H1 (cell line): ENCODE measurements around the gene UTS2R. TPM values are rescaled to one million over a fixed set of nuclear protein-coding genes. Genes with fewer than 3 reads are reported as not detected.

Experiments used
- CTCF ChIA-PET: fragments of 300-600 bp; sonication (Branson Sonifier 250); formaldehyde crosslinking; loops from one replicate; lab custom pipeline; 2021; ENCODE audit not compliant: partially characterized antibody; lab: Charles Lee
- POLR2A ChIA-PET: fragments of 300-600 bp; sonication (Branson Sonifier 250); formaldehyde crosslinking; loops from one replicate; lab custom pipeline; 2021; ENCODE audit warnings: inconsistent platforms; ENCODE audit not compliant: partially characterized antibody; lab: Charles Lee
- DNase-seq, 2 experiments: peaks; one replicate each; pipeline versions ENCODE4 v3.0.0 to v3.0.0-alpha.2; 2010 to 2022; ENCODE audit warnings: low spot score in 2 of 2, low read depth in 1 of 2, mixed read lengths in 1 of 2
- FAIRE-seq: peaks from 2 replicates; lab custom pipeline; 2011; peaks lifted over from hg19 to GRCh38; lab: Jason Lieb, UNC
- H2AFZ ChIP-seq: 2 replicates; pipeline ENCODE4 v1.8.1; 2012; ENCODE audit warnings: low read length, inconsistent platforms
- H2AK5ac ChIP-seq: 2 replicates; pipeline ENCODE4 v1.6.1; 2013; ENCODE audit warnings: low read depth, low read length
- H2BK120ac ChIP-seq: replicated peaks from 2 replicates; pipeline ENCODE3; 2013; ENCODE audit warnings: low read depth, low read length, inconsistent platforms
- H2BK12ac ChIP-seq: 2 replicates; pipeline ENCODE4 v1.6.1; 2013; ENCODE audit warnings: low read depth, low read length
- H2BK15ac ChIP-seq: 2 replicates; pipeline ENCODE4 v1.6.1; 2013; ENCODE audit warnings: low read length
- H2BK20ac ChIP-seq: 2 replicates; pipeline ENCODE4 v1.6.1; 2013; ENCODE audit warnings: low read length
- H2BK5ac ChIP-seq: 2 replicates; pipeline ENCODE4 v1.6.1; 2013; ENCODE audit warnings: low read depth, low read length
- H3K14ac ChIP-seq: 2 replicates; pipeline ENCODE4 v1.6.1; 2013; ENCODE audit warnings: inconsistent platforms; ENCODE audit not compliant: insufficient read length
- H3K18ac ChIP-seq: 2 replicates; pipeline ENCODE4 v1.6.1; 2013; ENCODE audit warnings: low read length; ENCODE audit errors: extremely low read depth
- H3K23ac ChIP-seq: 2 replicates; pipeline ENCODE4 v1.6.1; 2013; ENCODE audit warnings: inconsistent platforms; ENCODE audit not compliant: insufficient read length
- H3K23me2 ChIP-seq: 2 replicates; pipeline ENCODE4 v1.6.1; 2013; ENCODE audit warnings: low read depth, low read length
- H3K27ac ChIP-seq: 2 replicates; pipeline ENCODE4 v1.6.1; 2011; ENCODE audit warnings: low read depth, low read length, inconsistent platforms
- H3K27me3 ChIP-seq, 4 experiments: replicated peaks in 1 of 4; 1 replicate in 1 of 4; 2 replicates in 3 of 4; pipeline versions ENCODE4 v1.6.1 to v1.8.1; 2011 to 2013; ENCODE audit warnings: low read length in 3 of 4, mild to moderate bottlenecking in 3 of 4, inconsistent platforms in 2 of 4, mixed read lengths in 2 of 4, moderate library complexity in 1 of 4; ENCODE audit not compliant: control insufficient read depth in 3 of 4, insufficient read depth in 3 of 4; ENCODE audit errors: extremely low read depth in 1 of 4
- H3K36me3 ChIP-seq, 4 experiments: 2 replicates each; pipeline versions ENCODE4 v1.6.1 to v1.8.1; 2011 to 2013; ENCODE audit warnings: mild to moderate bottlenecking in 4 of 4, low read length in 3 of 4, moderate library complexity in 2 of 4, control low read depth in 1 of 4, inconsistent platforms in 1 of 4; ENCODE audit not compliant: insufficient read depth in 4 of 4, control insufficient read depth in 2 of 4
- H3K4ac ChIP-seq: replicated peaks from 2 replicates; pipeline ENCODE3; 2013; ENCODE audit warnings: low read length, low read depth, mixed read lengths, inconsistent platforms; ENCODE audit not compliant: insufficient read length
- H3K4me1 ChIP-seq, 4 experiments: replicated peaks in 1 of 4; 1 replicate in 1 of 4; 2 replicates in 3 of 4; pipeline versions ENCODE4 v1.6.1 to v1.8.1; 2011 to 2013; ENCODE audit warnings: low read length in 3 of 4, inconsistent platforms in 2 of 4, mixed read lengths in 1 of 4; ENCODE audit not compliant: insufficient read depth in 4 of 4, control insufficient read depth in 3 of 4
- H3K4me2 ChIP-seq, 2 experiments: 2 replicates each; pipeline versions ENCODE4 v1.6.1 to v1.8.1; 2011 to 2013; ENCODE audit warnings: low read depth in 2 of 2, low read length in 2 of 2, control low read depth in 1 of 2, inconsistent platforms in 1 of 2, mild to moderate bottlenecking in 1 of 2; ENCODE audit not compliant: insufficient read depth in 1 of 2
- H3K4me3 ChIP-seq, 4 experiments: fragments of 200-600, 300-600 bp in 1 of 4; sonication (generic), shearing (Covaris generic), sonication (Bioruptor Twin) in 1 of 4; 2 replicates each; pipeline versions ENCODE4 v1.5.1 to v1.8.1; 2011 to 2016; ENCODE audit warnings: low read length in 4 of 4, low read depth in 3 of 4, control low read depth in 2 of 4, inconsistent platforms in 2 of 4, mild to moderate bottlenecking in 2 of 4, mixed read lengths in 1 of 4, moderate library complexity in 1 of 4; ENCODE audit not compliant: insufficient read depth in 2 of 4; ENCODE audit errors: extremely low read depth in 1 of 4
- H3K56ac ChIP-seq: replicated peaks from 2 replicates; pipeline ENCODE3; 2013; ENCODE audit warnings: low read depth, mild to moderate bottlenecking, mixed read lengths, low read length, inconsistent platforms; ENCODE audit not compliant: insufficient read length
- H3K79me1 ChIP-seq: 2 replicates; pipeline ENCODE4 v1.6.1; 2013; ENCODE audit warnings: low read depth, low read length, control low read depth
- H3K79me2 ChIP-seq, 2 experiments: 2 replicates each; pipeline versions ENCODE4 v1.6.1 to v1.8.1; 2012 to 2013; ENCODE audit warnings: low read length in 2 of 2, mild to moderate bottlenecking in 2 of 2, inconsistent platforms in 1 of 2; ENCODE audit not compliant: insufficient read depth in 2 of 2, control insufficient read depth in 1 of 2
- H3K9ac ChIP-seq, 4 experiments: replicated peaks in 1 of 4; 1 replicate in 1 of 4; 2 replicates in 3 of 4; pipeline versions ENCODE4 v1.6.1 to v1.8.1; 2011 to 2013; ENCODE audit warnings: low read depth in 3 of 4, low read length in 3 of 4, control low read depth in 2 of 4, mild to moderate bottlenecking in 2 of 4, moderate library complexity in 2 of 4, inconsistent platforms in 1 of 4; ENCODE audit errors: extremely low read depth in 1 of 4
- H3K9me3 ChIP-seq, 2 experiments: 2 replicates each; pipeline versions ENCODE4 v1.6.1 to v1.8.1; 2012 to 2013; ENCODE audit warnings: mild to moderate bottlenecking in 2 of 2, moderate library complexity in 2 of 2, control low read depth in 1 of 2, inconsistent platforms in 1 of 2, low read depth in 1 of 2, low read length in 1 of 2, mixed read lengths in 1 of 2; ENCODE audit not compliant: insufficient read depth in 2 of 2
- H4K20me1 ChIP-seq, 2 experiments: replicated peaks in 1 of 2; 2 replicates each; pipeline versions ENCODE3 to v1.8.1; 2011 to 2013; ENCODE audit warnings: inconsistent platforms in 2 of 2, low read length in 2 of 2, mild to moderate bottlenecking in 1 of 2; ENCODE audit not compliant: insufficient read depth in 2 of 2, control insufficient read depth in 1 of 2
- H4K5ac ChIP-seq: 2 replicates; pipeline ENCODE4 v1.6.1; 2013; ENCODE audit warnings: low read length, low read depth, mixed read lengths, inconsistent platforms; ENCODE audit not compliant: insufficient read length
- H4K8ac ChIP-seq: 2 replicates; pipeline ENCODE4 v1.8.0; 2013; ENCODE audit warnings: mild to moderate bottlenecking, moderate library complexity, low read length, inconsistent platforms; ENCODE audit not compliant: insufficient read depth; ENCODE audit errors: extremely low read depth
- H4K91ac ChIP-seq: replicated peaks from 2 replicates; pipeline ENCODE3; 2013; ENCODE audit warnings: low read length, mixed read lengths, inconsistent platforms; ENCODE audit not compliant: insufficient read length
- CBX5 ChIP-seq: fragments of 300-800, 300-1000 bp; sonication (generic); IDR thresholded peaks from 2 replicates; pipeline ENCODE4 v1.7.1; 2016; ENCODE audit warnings: antibody characterized with exemption, low read length, low read depth
- KDM5A ChIP-seq: fragments of 200-600 bp; IDR thresholded peaks from 2 replicates; pipeline ENCODE4 v1.7.1; 2012; ENCODE audit warnings: mild to moderate bottlenecking, low read length, inconsistent platforms, mixed read lengths
- NANOG ChIP-seq: IDR thresholded peaks from 2 replicates; pipeline ENCODE4 v1.6.1; 2011; ENCODE audit warnings: low read length, low read depth, mild to moderate bottlenecking, inconsistent platforms; ENCODE audit not compliant: insufficient read depth, poor library complexity, severe bottlenecking
- PHF8 ChIP-seq: fragments of 200-600 bp; sonication (generic); conservative IDR thresholded peaks from 2 replicates; pipeline ENCODE4 v1.7.1; 2012; ENCODE audit warnings: low read depth, mild to moderate bottlenecking, inconsistent platforms, low read length, moderate library complexity
- RFX5 ChIP-seq: IDR thresholded peaks from 2 replicates; pipeline ENCODE4 v1.6.1; 2011; ENCODE audit warnings: low read depth, low read length, improper control_type of control experiment, borderline replicate concordance
- TAF1 ChIP-seq: IDR thresholded peaks from 2 replicates; pipeline ENCODE4 v1.6.1; 2011; ENCODE audit warnings: mild to moderate bottlenecking, low read depth, low read length
- ZNF274 ChIP-seq: IDR thresholded peaks from 2 replicates; pipeline ENCODE4 v1.7.0; 2012; ENCODE audit warnings: low read length, borderline replicate concordance; ENCODE audit errors: extremely low read depth
- WGBS, 2 experiments: shearing (Covaris generic) in 1 of 2; methylation state at CpG; one replicate each; pipeline versions ENCODE4 v1.1.6 to v1.1.7; 2013 to 2015; ENCODE audit warnings: low lambda C conversion rate in 2 of 2, mixed read lengths in 2 of 2, inconsistent platforms in 1 of 2, low coverage in 1 of 2, missing lambda C conversion rate in 1 of 2; ENCODE audit not compliant: insufficient replicate concordance in 2 of 2, insufficient coverage in 1 of 2, insufficient read length in 1 of 2; ENCODE audit errors: extremely low coverage in 1 of 2, missing lambda C conversion rate in 1 of 2; 5-methylcytosine and 5-hydroxymethylcytosine counted together
- polyA plus RNA-seq, 7 experiments: library from polyadenylated mRNA; depleted of rRNA in 3 of 7; stranded (reverse) in 5 of 7; unstranded in 2 of 7; fragments of >200 nt in 5 of 7; fragments of 200-250 nt in 2 of 7; gene quantifications; 1 replicate in 5 of 7; 2 replicates in 1 of 7; 4 replicates in 1 of 7; pipeline versions ENCODE4 v1.2.1 to v1.2.3, GENCODE V29; 2011 to 2013; ENCODE audit warnings: missing spikeins in 2 of 7, mixed read lengths in 2 of 7
- total RNA-seq: library from RNA; stranded (reverse); fragmentation: NEBNext Ultra II Directional; extraction: Animal tissue kit (Norgen Biotek cat#: 25700); gene quantifications from 2 replicates; pipeline ENCODE4 v1.2.1, GENCODE V29; 2021
- TF ChIP-seq, protein P1 (sequence below): IDR thresholded peaks from 2 replicates; pipeline ENCODE4 v1.6.1; 2012; ENCODE audit warnings: low read length, inconsistent platforms

UTS2R gene
- total and polyA plus RNA-seq, 2 of the 8 experiments (the other 6 are each of a cell fraction or from before 2014, with no cell fraction given), result 0.27 TPM; not detected in 1

DNA sequence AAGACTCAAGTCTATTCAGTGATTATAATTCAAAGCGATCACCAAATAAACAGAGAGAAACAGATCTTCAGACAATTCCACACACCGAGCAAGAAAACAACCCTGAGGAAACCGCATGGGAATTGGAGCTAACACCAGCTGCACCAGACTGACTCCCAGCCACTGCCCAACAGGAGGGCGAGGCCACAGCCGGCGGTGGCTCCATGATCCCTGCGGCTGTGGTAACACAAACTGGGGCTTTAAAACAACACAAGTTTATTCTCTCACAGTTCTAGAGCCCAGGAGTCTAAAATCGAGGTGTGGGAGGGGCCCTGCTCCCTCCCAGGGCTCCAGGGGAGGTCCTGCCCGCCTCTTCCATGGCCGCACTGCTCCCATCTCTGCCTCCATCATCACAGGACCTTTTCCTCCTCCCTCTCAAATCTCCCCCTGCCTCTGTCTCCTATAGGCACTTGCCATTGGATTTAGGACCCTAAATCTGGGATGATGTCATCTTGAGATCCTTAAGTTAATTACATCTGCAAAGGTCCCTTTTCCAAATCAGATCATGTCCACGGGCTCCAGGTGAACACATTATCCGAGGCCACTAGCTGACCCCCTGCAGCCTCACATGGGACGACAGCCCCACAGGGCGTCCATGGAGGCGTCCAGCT is 36.8 kb downstream of the UTS2R start:
- Histone ChIP-seq H2BK5ac (no peak overlapping the region), H3K27ac (no peak overlapping the region), H4K91ac (no peak overlapping the region), H2BK15ac (no peak overlapping the region), H2BK12ac (no peak overlapping the region), H2BK120ac (no peak overlapping the region), H4K5ac (no peak overlapping the region), H3K4me3 (no peak overlapping the region), H3K4ac (no peak overlapping the region), H3K4me2 (no peak overlapping the region), H3K23ac (no peak overlapping the region), H3K9me3 (no peaks in the 10 kb centered on the region), H3K9ac (no peak overlapping the region), H4K8ac (no peak overlapping the region), H3K79me2 (no peaks in the 10 kb centered on the region), H2AFZ (no peak overlapping the region), H3K18ac (no peak overlapping the region), H3K23me2 (no peaks in the 10 kb centered on the region), H2AK5ac (no peak overlapping the region), H4K20me1 (peaks cover 1 to 2% of the 10 kb centered on the region in 2 experiments), H3K36me3 (peaks cover 0 to 11% (median 0%) of the 10 kb centered on the region in 4 experiments; a peak in 2 of 8 replicates), H3K4me1 (no peaks in the 10 kb centered on the region), H3K27me3 (no peaks in the 10 kb centered on the region), H3K56ac (no peak overlapping the region), H3K14ac (no peak overlapping the region), H2BK20ac (no peak overlapping the region), H3K79me1 (no peaks in the 10 kb centered on the region)
- ChIA-PET POLR2A (interaction anchor here (0.7 to 1.3 kb wide), 3 partner anchors 9 to 32 kb away, joined by 3 read pairs; no protein-coding TSS in a partner anchor), CTCF (interaction anchor here (1.0 to 2.2 kb wide), 5 partner anchors 17 to 146 kb away, joined by 3 to 9 read pairs (median 5); no protein-coding TSS in a partner anchor)
- FAIRE-seq (no peak), DNase-seq (no peak)
- TF ChIP-seq KDM5A (no peak), TAF1 (no peak), NANOG (no peak), CBX5 (no peak), ZNF274 (no peak), PHF8 (no peak), RFX5 (no peak)
- TF ChIP-seq, protein P1, sequence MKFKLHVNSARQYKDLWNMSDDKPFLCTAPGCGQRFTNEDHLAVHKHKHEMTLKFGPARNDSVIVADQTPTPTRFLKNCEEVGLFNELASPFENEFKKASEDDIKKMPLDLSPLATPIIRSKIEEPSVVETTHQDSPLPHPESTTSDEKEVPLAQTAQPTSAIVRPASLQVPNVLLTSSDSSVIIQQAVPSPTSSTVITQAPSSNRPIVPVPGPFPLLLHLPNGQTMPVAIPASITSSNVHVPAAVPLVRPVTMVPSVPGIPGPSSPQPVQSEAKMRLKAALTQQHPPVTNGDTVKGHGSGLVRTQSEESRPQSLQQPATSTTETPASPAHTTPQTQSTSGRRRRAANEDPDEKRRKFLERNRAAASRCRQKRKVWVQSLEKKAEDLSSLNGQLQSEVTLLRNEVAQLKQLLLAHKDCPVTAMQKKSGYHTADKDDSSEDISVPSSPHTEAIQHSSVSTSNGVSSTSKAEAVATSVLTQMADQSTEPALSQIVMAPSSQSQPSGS, result no peak
- 89% methylated on average over 15 of the region's 15 CpGs; no CpG with 5 or more reads in 1 of the 2 experiments for WGBS, 2 experiments
